H1 (cell line): ENCODE measurements around the gene RAB10. TPM values are rescaled to one million over a fixed set of nuclear protein-coding genes. Genes with fewer than 3 reads are reported as not detected.

Source experiments
- CHD7 ChIP-seq: fragments of 300-600 bp; sonication (generic); IDR thresholded peaks from 2 replicates; pipeline ENCODE4 v1.7.1; 2012; ENCODE audit warnings: low read length, moderate library complexity, mild to moderate bottlenecking, inconsistent platforms; ENCODE audit not compliant: insufficient replicate concordance
- ZNF274 ChIP-seq: IDR thresholded peaks from 2 replicates; pipeline ENCODE4 v1.7.0; 2012; ENCODE audit warnings: low read length, borderline replicate concordance; ENCODE audit errors: extremely low read depth
- polyA plus RNA-seq, 7 experiments: library from polyadenylated mRNA; depleted of rRNA in 3 of 7; stranded (reverse) in 5 of 7; unstranded in 2 of 7; fragments of >200 nt in 5 of 7; fragments of 200-250 nt in 2 of 7; gene quantifications; 1 replicate in 5 of 7; 2 replicates in 1 of 7; 4 replicates in 1 of 7; pipeline versions ENCODE4 v1.2.1 to v1.2.3, GENCODE V29; 2011 to 2013; ENCODE audit warnings: missing spikeins in 2 of 7, mixed read lengths in 2 of 7
- total RNA-seq: library from RNA; stranded (reverse); fragmentation: NEBNext Ultra II Directional; extraction: Animal tissue kit (Norgen Biotek cat#: 25700); gene quantifications from 2 replicates; pipeline ENCODE4 v1.2.1, GENCODE V29; 2021

The RAB10 gene
- total and polyA plus RNA-seq, 2 of the 8 experiments (the other 6 are each of a cell fraction or from before 2014, with no cell fraction given): 42.6 to 136 TPM

GRCh38 chr2:26130763-26131162 lies 96.9 kb downstream of the RAB10 start (continued):
- TF ChIP-seq CHD7: no peak
- TF ChIP-seq ZNF274: no peak
